AG09309 (cell line): ENCODE data around the gene PER1.

Source experiments
- DNase-seq: peaks from one replicate; pipeline ENCODE4 v3.0.0-alpha.2; 2010; ENCODE audit warnings: low read depth
- H3K4me3 ChIP-seq: 2 replicates; pipeline ENCODE4 v1.5.1; 2011; ENCODE audit warnings: mild to moderate bottlenecking, low read depth, low read length, moderate library complexity; ENCODE audit not compliant: control insufficient read depth
- CTCF ChIP-seq: IDR thresholded peaks from 2 replicates; pipeline ENCODE4 v1.5.1; 2011; ENCODE audit warnings: mild to moderate bottlenecking, low read depth, low read length, inconsistent platforms; ENCODE audit not compliant: insufficient read depth, control insufficient read depth; ENCODE audit errors: missing control alignments

PER1 gene

GRCh38 chr17:8152112-8152775 lies at the start of gene PER1:
PER1 (minus strand) TSS chr17:8152404; CDS start chr17:8150706, 1,698 bp downstream.
- TF ChIP-seq CTCF = no peak
- peak; percentile 78 for DNase-seq
- peak within 1 kb of the TSS; percentile 75 for H3K4me3 ChIP-seq

- no peak for DNase-seq
- TF ChIP-seq CTCF = no peak
- peak overlapping the region; percentile 19 for H3K4me3 ChIP-seq
Observed at GRCh38 chr17:8192070-8192815, 40.0 kb upstream of the PER1 start.

DNA sequence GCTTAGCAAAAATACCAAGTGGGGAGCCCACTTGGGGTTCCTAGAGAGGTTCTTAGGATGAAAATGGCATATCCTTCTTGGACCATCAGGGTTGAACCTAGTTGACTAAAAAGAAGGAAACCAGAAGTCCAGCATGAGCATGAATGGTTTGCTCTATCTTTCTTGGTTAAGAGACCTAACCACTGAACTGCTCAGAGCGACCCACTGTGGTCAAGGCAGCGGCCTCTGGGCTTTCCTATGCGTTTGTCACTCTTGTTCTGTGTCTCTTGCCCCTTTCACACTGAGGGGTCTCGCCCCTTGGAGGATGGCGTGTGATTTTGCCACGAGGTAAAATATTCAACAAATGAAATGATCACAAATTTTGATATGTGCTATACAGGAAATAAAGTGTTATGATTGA lies 38.3 kb upstream of the PER1 start:
- TF ChIP-seq CTCF = no peak
- peak overlapping the region; percentile 22; the same call in 1 of the 2 replicates for H3K4me3 ChIP-seq
- no peak for DNase-seq

- H3K4me3 ChIP-seq = peak within 1 kb of the TSS; percentile 96
- DNase-seq = peak; percentile 97
- no peak for TF ChIP-seq CTCF
Observed at GRCh38 chr17:8189711-8190477, 37.7 kb upstream of the PER1 start, which contains the start of gene BORCS6. BORCS6 (minus strand) TSS chr17:8190180; CDS start chr17:8190140, 40 bp downstream.

GRCh38 chr17:8189041-8189710 lies 37.0 kb upstream of the PER1 start:
- peak overlapping the region; percentile 96 for H3K4me3 ChIP-seq
- no peak for DNase-seq
- no peak for TF ChIP-seq CTCF

GRCh38 chr17:8188263-8188839 lies 36.1 kb upstream of the PER1 start:
- no peak for DNase-seq
- H3K4me3 ChIP-seq = peak overlapping the region; percentile 96
- no peak for TF ChIP-seq CTCF
